Stimulated activated CD8-positive, alpha-beta memory T cell treated with anti-CD3 and anti-CD28 coated beads, Interleukin-15, amount 100 ng/mL, for 1 hour (primary cell): Measurements from ENCODE around the gene SLC45A2.
"Not testable (repeated sequence)": the region's sequence is repeated elsewhere in the genome, so short reads cannot be mapped to it uniquely, and the experiment has no call there.

ENCODE experiments used
- DNase-seq: peaks from one replicate; pipeline ENCODE4 v3.0.0-alpha.2; 2020; ENCODE audit warnings: low read depth

The SLC45A2 gene

DNA sequence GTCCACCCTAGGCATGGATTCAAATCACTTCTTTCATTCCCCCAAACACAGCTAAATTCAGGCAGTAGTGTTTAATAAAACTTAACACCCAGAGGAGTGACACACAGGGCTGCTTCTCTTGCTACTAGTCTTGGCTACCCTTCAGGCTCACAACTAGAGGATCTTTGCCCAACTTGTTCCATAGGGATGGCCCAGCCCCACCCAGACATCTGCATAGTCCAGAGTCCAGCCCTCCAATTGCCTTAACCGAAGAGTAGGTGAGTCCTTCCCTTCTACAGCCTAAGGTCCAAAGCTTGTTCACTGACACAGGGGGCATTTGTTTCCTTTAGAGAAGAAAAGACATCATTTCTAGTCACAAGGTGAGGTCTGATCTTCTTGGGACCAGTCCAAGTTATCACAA lies 63.5 kb downstream of the SLC45A2 start:
- DNase-seq, result no peak

- not testable (repeated sequence) for DNase-seq
These were observed 69.6 kb downstream of the SLC45A2 start for GRCh38 chr5:33914844-33915243.

DNA sequence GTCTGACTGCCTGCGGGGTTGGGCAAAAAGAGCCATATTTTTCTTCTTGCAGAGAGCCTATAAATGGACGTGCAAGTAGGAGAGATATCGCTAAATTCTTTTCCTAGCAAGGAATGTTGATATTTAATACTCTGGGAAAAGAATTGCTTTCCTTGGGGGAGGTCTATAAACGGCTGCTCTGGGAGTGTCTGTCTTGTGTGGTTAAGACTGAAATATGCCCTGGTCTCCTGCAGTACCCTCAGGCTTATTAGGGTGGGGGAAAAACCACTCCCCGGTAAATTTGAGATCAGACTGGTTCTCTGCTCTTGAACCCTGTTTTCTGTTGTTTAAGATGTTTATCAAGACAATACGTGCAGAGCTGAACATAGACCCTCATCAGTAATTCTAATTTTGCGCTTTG lies 78.2 kb downstream of the SLC45A2 start:
- DNase-seq, result not testable (repeated sequence)

- no peak for DNase-seq
These were observed 79.1 kb downstream of the SLC45A2 start for GRCh38 chr5:33905381-33905780.

DNA sequence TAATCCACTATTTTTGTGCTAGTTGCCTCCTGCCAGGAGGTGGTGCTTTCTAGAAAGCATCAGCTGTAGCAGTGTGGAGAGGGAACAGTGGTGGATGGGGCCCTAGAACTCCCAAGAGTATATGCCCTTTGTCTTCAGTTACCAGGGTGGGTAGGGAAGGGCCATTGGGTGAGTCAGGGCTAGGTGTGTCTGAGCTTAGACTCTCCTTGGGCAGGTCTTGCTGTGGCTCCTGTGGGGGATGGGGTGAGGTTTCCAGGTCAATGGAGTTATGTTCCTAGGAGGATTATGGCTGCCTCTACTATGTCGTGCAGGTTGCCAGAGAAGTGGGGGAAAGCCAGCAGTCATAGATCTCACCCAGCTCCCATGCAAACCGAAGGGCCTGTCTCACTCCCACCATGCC lies 81.4 kb downstream of the SLC45A2 start:
- no peak for DNase-seq

DNA sequence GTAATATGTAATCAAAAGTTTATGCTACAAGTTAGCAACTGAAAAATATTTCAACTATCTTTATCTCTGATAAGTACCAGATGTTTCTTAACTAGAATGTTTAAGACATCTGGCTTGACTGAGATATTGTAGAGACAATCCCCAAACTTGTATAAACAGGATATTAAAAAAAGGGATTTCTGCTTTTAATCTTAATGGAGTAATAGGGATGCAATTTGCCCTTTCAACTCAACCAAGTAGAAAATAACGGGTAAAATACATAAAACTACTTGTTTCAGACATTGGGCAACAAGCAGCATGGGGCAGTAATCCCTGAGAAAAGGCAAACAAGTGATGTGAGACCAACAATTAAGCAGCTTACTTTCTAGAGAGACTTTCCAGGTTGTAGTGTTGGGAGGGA lies 83.3 kb downstream of the SLC45A2 start:
- no peak for DNase-seq
